Activated CD8-positive, alpha-beta memory T cell treated with anti-CD3 and anti-CD28 coated beads for 24 hours (primary cell): ENCODE measurements around the gene HSDL2.
"Not testable (repeated sequence)": the region's sequence is repeated elsewhere in the genome, so short reads cannot be mapped to it uniquely, and the experiment has no call there.

Experiments
- DNase-seq: peaks from one replicate; pipeline ENCODE4 v3.0.0-alpha.2; 2020

Gene HSDL2

GRCh38 chr9:112503170-112503569, 123.3 kb downstream of the HSDL2 start:
- no peak for DNase-seq

- DNase-seq, result no peak
Observed at GRCh38 chr9:112505086-112505485, 125.2 kb downstream of the HSDL2 start.

DNA sequence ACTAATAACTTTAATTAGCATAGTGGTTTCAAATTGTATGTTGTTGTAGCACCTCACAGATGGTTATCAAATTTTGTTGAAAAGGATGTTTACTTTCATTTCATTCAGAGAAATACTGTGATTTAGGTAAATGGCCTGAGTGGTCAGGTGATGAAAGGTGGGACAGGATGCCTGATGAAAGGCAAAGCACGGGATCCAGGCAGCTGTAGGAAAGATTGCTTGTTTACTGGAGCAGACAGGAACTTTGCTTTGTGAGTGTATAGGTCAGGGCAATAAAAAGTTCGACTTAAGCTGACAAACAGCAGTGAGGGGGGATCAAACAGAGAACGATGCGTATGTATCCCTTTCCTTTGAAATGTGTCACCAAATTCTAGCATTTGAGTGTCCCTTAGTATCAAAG, 125.7 kb downstream of the HSDL2 start:
- DNase-seq, result no peak

GRCh38 chr9:112506571-112506970, 126.7 kb downstream of the HSDL2 start:
- no peak for DNase-seq

GRCh38 chr9:112507001-112507680, 127.2 kb downstream of the HSDL2 start:
- DNase-seq, result no peak

DNA sequence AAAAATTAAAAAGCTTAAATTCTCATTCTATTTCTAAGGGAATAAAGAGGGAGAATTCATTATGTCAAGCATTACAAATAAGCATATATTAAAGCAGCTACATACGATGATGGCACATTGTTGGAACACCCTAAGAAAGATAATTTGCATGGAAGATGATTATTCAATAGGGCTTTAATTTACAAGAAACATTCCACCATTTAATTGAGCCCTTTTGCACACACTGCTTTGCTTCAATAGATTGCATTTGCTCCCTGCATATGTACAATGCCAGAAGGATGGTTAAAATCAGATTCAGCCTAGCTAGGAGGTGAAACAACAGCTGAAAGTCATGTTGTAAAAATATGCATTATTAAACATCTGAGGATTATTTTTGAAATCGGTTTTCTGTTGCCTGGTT, 128.5 kb downstream of the HSDL2 start:
- no peak for DNase-seq

- not testable (repeated sequence) for DNase-seq
Observed at GRCh38 chr9:112512377-112512776, 132.5 kb downstream of the HSDL2 start.

GRCh38 chr9:112516769-112517168, 136.9 kb downstream of the HSDL2 start:
- no peak for DNase-seq

- no peak for DNase-seq
Observed at GRCh38 chr9:112520069-112520468, 140.2 kb downstream of the HSDL2 start.

DNA sequence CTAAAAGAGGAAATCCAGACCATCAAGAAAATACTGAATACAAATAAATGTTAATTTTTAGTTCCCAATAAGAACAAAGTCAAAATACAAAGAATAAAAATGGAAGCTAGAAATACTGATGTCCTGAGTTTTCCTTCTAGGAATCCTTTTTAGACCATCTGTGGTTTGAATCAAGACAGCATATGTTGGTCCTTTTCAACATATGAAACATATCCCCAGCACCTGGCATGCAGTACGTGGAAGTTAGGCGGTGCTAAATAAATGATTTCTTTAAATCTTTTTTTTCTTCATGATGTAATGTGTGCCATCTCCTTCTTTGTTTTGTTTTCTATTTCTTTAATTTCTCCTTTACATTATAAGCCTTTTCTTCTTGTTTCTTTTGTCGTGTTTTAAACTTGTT, 140.7 kb downstream of the HSDL2 start:
- no peak for DNase-seq
